AG08396 (cell line): ENCODE results near the gene GATB.

Experiments
- DNase-seq: peaks from one replicate; pipeline ENCODE4 v3.0.0; 2012; ENCODE audit warnings: low spot score, mixed read lengths

The GATB gene

GRCh38 chr4:151760712-151761661 is at the start of gene GATB:
Gene GATB, minus strand, starts transcription at chr4:151761007. Its CDS starts 25 bp downstream, at chr4:151760982.
- peak; percentile 91 for DNase-seq

- no peak for DNase-seq
Observed at GRCh38 chr4:151810476-151810875, 49.7 kb upstream of the GATB start.

GRCh38 chr4:151809716-151810115 is 48.9 kb upstream of the GATB start:
- no peak for DNase-seq

- DNase-seq = no peak
Observed at GRCh38 chr4:151808542-151808941, 47.7 kb upstream of the GATB start.

GRCh38 chr4:151808120-151808529 is 47.3 kb upstream of the GATB start:
- no peak for DNase-seq

- DNase-seq = no peak
Observed at GRCh38 chr4:151807220-151807619, 46.4 kb upstream of the GATB start.

- DNase-seq = peak; percentile 70
Observed at GRCh38 chr4:151806511-151806927, 45.7 kb upstream of the GATB start.

GRCh38 chr4:151804821-151805220 is 44.0 kb upstream of the GATB start:
- DNase-seq = no peak

- DNase-seq = no peak
Observed at GRCh38 chr4:151804086-151804630, 43.4 kb upstream of the GATB start.

GRCh38 chr4:151803246-151803645 is 42.4 kb upstream of the GATB start:
- DNase-seq = no peak

GRCh38 chr4:151801547-151802516 is 41.0 kb upstream of the GATB start:
- DNase-seq = peak; percentile 23

- DNase-seq = no peak
Observed at GRCh38 chr4:151799417-151800012, 38.7 kb upstream of the GATB start.

- DNase-seq = no peak
Observed at GRCh38 chr4:151798678-151799416, 38.0 kb upstream of the GATB start.

- no peak for DNase-seq
Observed at GRCh38 chr4:151797853-151798252, 37.0 kb upstream of the GATB start.

GRCh38 chr4:151797131-151797530 is 36.3 kb upstream of the GATB start:
- DNase-seq = no peak

GRCh38 chr4:151796106-151796505 is 35.3 kb upstream of the GATB start:
- no peak for DNase-seq

GRCh38 chr4:151792995-151793394 is 32.2 kb upstream of the GATB start:
- DNase-seq = no peak

- DNase-seq = no peak
Observed at GRCh38 chr4:151792530-151792929, 31.7 kb upstream of the GATB start.

- DNase-seq = no peak
Observed at GRCh38 chr4:151788021-151788420, 27.2 kb upstream of the GATB start.

GRCh38 chr4:151786158-151786495 is 25.3 kb upstream of the GATB start:
- no peak for DNase-seq

GRCh38 chr4:151785484-151786157 is 24.8 kb upstream of the GATB start:
- DNase-seq = no peak
